Endothelial cell of umbilical vein (primary cell): ENCODE results near the gene XPNPEP1. TPM values are rescaled to one million over a fixed set of nuclear protein-coding genes. Genes with fewer than 3 reads are reported as not detected.

Experiments
- BruUV-seq: library from RNA; stranded (reverse); fragments of 400-500 nt; replicated peaks from 2 replicates; lab custom pipeline; 2021; lab: Mats Ljungman, UMichigan
- CTCF ChIA-PET: fragments of 300-600, 350-600 bp; sonication (Branson Sonifier 250); formaldehyde crosslinking; loops from one replicate; lab custom pipeline; 2021; ENCODE audit warnings: antibody characterized with exemption, inconsistent platforms; lab: Charles Lee
- POLR2A ChIA-PET: fragments of 300-600, 350-600 bp; sonication (Branson Sonifier 250); formaldehyde crosslinking; loops from one replicate; lab custom pipeline; 2021; ENCODE audit warnings: antibody characterized with exemption, inconsistent platforms; lab: Charles Lee
- DNase-seq: peaks from one replicate; pipeline ENCODE4 v3.0.0-alpha.2; 2011; ENCODE audit warnings: low read depth, low spot score
- FAIRE-seq: peaks from 2 replicates; lab custom pipeline; 2011; peaks lifted over from hg19 to GRCh38; lab: Jason Lieb, UNC
- H2AFZ ChIP-seq: 2 replicates; pipeline ENCODE4 v1.6.0; 2012; ENCODE audit warnings: low read depth, low read length, control low read depth, inconsistent platforms
- H3K27ac ChIP-seq: 2 replicates; pipeline ENCODE4 v1.5.1; 2011; ENCODE audit warnings: low read depth, mild to moderate bottlenecking, control low read depth, low read length, moderate library complexity; ENCODE audit not compliant: insufficient read depth
- H3K27me3 ChIP-seq, 2 experiments: 2 replicates each; pipeline versions ENCODE4 v1.6.0 to v1.6.1; 2011; ENCODE audit warnings: low read length in 2 of 2, mixed read lengths in 1 of 2; ENCODE audit not compliant: control insufficient read depth in 2 of 2, insufficient read depth in 2 of 2
- H3K36me3 ChIP-seq, 2 experiments: 2 replicates in 1 of 2; 3 replicates in 1 of 2; pipeline ENCODE4 v1.5.1; 2011; ENCODE audit warnings: low read length in 2 of 2, mild to moderate bottlenecking in 1 of 2, moderate library complexity in 1 of 2; ENCODE audit not compliant: control insufficient read depth in 2 of 2, insufficient read depth in 2 of 2; ENCODE audit errors: extremely low read depth in 1 of 2
- H3K4me1 ChIP-seq: 3 replicates; pipeline ENCODE4 v1.5.1; 2011; ENCODE audit warnings: mild to moderate bottlenecking, low read length; ENCODE audit not compliant: control insufficient read depth, insufficient read depth; ENCODE audit errors: extremely low read depth
- H3K4me2 ChIP-seq: 2 replicates; pipeline ENCODE4 v1.6.1; 2011; ENCODE audit warnings: low read length, control low read depth, mixed read lengths; ENCODE audit not compliant: insufficient read depth
- H3K4me3 ChIP-seq, 3 experiments: fragments of 200-600 bp in 1 of 3; sonication (generic), shearing (Covaris generic) in 1 of 3; replicated peaks in 1 of 3; 2 replicates each; pipeline ENCODE4 v1.5.1; 2011 to 2016; ENCODE audit warnings: control low read depth in 3 of 3, low read length in 3 of 3, mild to moderate bottlenecking in 2 of 3, inconsistent platforms in 1 of 3, low read depth in 1 of 3, moderate library complexity in 1 of 3; ENCODE audit not compliant: insufficient read depth in 1 of 3
- H3K79me2 ChIP-seq: 2 replicates; pipeline ENCODE4 v1.6.0; 2012; ENCODE audit warnings: low read length, inconsistent platforms; ENCODE audit not compliant: control insufficient read depth, insufficient read depth
- H3K9ac ChIP-seq: replicated peaks from 2 replicates; pipeline ENCODE3; 2011; ENCODE audit warnings: low read length, control low read depth; ENCODE audit not compliant: insufficient read depth; ENCODE audit errors: extremely low read depth
- H3K9me1 ChIP-seq: replicated peaks from 3 replicates; pipeline ENCODE4 v1.6.0; 2011; ENCODE audit warnings: mild to moderate bottlenecking, low read length; ENCODE audit not compliant: control insufficient read depth, insufficient read depth; ENCODE audit errors: extremely low read depth
- H3K9me3 ChIP-seq: replicated peaks from 2 replicates; pipeline ENCODE4 v1.5.1; 2012; ENCODE audit warnings: low read length, inconsistent platforms; ENCODE audit not compliant: control insufficient read depth, insufficient read depth
- H4K20me1 ChIP-seq: replicated peaks from 2 replicates; pipeline ENCODE3; 2011; ENCODE audit warnings: mild to moderate bottlenecking, low read length; ENCODE audit not compliant: control insufficient read depth, insufficient read depth; ENCODE audit errors: extremely low read depth
- EZH2 ChIP-seq: IDR thresholded peaks from 2 replicates; pipeline ENCODE4 v1.6.1; 2012; ENCODE audit warnings: borderline replicate concordance, low read depth, mild to moderate bottlenecking, moderate library complexity, low read length, inconsistent platforms; ENCODE audit not compliant: severe bottlenecking
- FOS ChIP-seq: IDR thresholded peaks from 2 replicates; pipeline ENCODE4 v1.6.1; 2011; ENCODE audit warnings: mild to moderate bottlenecking, low read length, moderate library complexity, borderline replicate concordance; ENCODE audit not compliant: insufficient read depth
- GATA2 ChIP-seq: IDR thresholded peaks from 2 replicates; pipeline ENCODE4 v1.7.0; 2011; ENCODE audit warnings: low read depth, mild to moderate bottlenecking, moderate library complexity, mixed read lengths, low read length; ENCODE audit not compliant: insufficient read length, insufficient read depth
- JUN ChIP-seq: IDR thresholded peaks from 2 replicates; pipeline ENCODE4 v1.6.1; 2011; ENCODE audit warnings: borderline replicate concordance, low read depth; ENCODE audit not compliant: insufficient read length, insufficient read depth
- MAX ChIP-seq: IDR thresholded peaks from 2 replicates; pipeline ENCODE4 v1.6.1; 2011; ENCODE audit not compliant: insufficient read depth, insufficient read length
- MYC ChIP-seq: IDR thresholded peaks from one replicate; pipeline ENCODE4 v1.6.1; 2011; ENCODE audit warnings: mild to moderate bottlenecking, low read depth, low read length
- POLR2A ChIP-seq: IDR thresholded peaks from 2 replicates; pipeline ENCODE4 v1.6.1; 2012; ENCODE audit warnings: low read depth, mild to moderate bottlenecking, control low read depth, low read length
- POLR2AphosphoS5 ChIP-seq: IDR thresholded peaks from 2 replicates; pipeline ENCODE4 v1.6.1; 2012; ENCODE audit warnings: low read depth, mild to moderate bottlenecking, control low read depth, low read length, moderate library complexity; ENCODE audit not compliant: insufficient read depth
- dilution Hi-C: fragments of 300-500 bp; cut with MboI; formaldehyde crosslinking; loops from one replicate; pipeline ENCODE4 v1.15.0; 2019; ENCODE audit warnings: low sequenced_read_pairs; ENCODE audit not compliant: extremely low pct_ligation_motif_present
- intact Hi-C: fragments of 100-400 bp; cut with micrococcal nuclease; formaldehyde crosslinking; loops from one replicate; pipeline ENCODE4 v1.10.0; 2022
- polyA plus RNA-seq, 4 experiments: library from polyadenylated mRNA; depleted of rRNA in 3 of 4; stranded (reverse) in 3 of 4; unstranded in 1 of 4; fragments of >200 nt; gene quantifications; 2 replicates each; pipeline versions ENCODE4 v1.2.1 to v1.2.3, GENCODE V29; 2011 to 2012; ENCODE audit warnings: missing spikeins in 1 of 4
- total RNA-seq: library from RNA; stranded (reverse); gene quantifications from 2 replicates; pipeline ENCODE4 v1.2.3, GENCODE V29; 2021
- TF ChIP-seq, protein P1 (sequence below), 2 donors: IDR thresholded peaks; 1 replicate in 1 of 2; 2 replicates in 1 of 2; pipeline ENCODE4 v1.5.1; 2011; ENCODE audit warnings: low read length in 2 of 2, mild to moderate bottlenecking in 2 of 2, moderate library complexity in 2 of 2, control low read depth in 1 of 2, inconsistent platforms in 1 of 2, low read depth in 1 of 2; ENCODE audit not compliant: insufficient read depth in 1 of 2; ENCODE audit errors: extremely low read depth in 1 of 2

XPNPEP1 gene
- total and polyA plus RNA-seq, 2 donors (not counting 3 experiments of a cell fraction or from before 2014, with no cell fraction given) = 81.1 to 245 TPM

DNA sequence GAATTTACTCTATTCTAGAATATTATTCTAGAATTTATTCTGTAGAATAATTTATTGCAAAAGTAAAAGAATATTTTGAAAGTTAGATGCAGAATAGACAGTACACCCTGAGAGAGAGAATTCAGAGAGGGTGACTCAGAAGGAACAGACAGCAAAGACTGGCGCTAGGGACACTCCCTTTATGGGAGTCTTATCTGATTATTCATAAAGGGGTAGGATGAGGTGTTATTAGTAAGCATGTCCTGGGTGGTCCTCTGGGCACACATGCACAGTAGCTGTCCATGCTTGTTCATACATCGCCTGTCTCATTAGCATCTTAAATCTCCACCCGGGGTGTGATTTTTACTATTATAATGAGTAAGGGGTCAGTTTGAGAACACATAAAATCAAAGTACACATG is 100.1 kb downstream of the XPNPEP1 start:
- CTCF ChIA-PET = no interaction called here
- intact Hi-C loops = no loop called here
- no peaks in the 10 kb centered on the region for H3K9me3 ChIP-seq
- no peak overlapping the region for H3K9ac ChIP-seq
- TF ChIP-seq JUN (no peak), FOS (no peak), GATA2 (no peak), POLR2AphosphoS5 (no peak), MYC (no peak), EZH2 (no peak), POLR2A (no peak), MAX (no peak)
- TF ChIP-seq, protein P1, sequence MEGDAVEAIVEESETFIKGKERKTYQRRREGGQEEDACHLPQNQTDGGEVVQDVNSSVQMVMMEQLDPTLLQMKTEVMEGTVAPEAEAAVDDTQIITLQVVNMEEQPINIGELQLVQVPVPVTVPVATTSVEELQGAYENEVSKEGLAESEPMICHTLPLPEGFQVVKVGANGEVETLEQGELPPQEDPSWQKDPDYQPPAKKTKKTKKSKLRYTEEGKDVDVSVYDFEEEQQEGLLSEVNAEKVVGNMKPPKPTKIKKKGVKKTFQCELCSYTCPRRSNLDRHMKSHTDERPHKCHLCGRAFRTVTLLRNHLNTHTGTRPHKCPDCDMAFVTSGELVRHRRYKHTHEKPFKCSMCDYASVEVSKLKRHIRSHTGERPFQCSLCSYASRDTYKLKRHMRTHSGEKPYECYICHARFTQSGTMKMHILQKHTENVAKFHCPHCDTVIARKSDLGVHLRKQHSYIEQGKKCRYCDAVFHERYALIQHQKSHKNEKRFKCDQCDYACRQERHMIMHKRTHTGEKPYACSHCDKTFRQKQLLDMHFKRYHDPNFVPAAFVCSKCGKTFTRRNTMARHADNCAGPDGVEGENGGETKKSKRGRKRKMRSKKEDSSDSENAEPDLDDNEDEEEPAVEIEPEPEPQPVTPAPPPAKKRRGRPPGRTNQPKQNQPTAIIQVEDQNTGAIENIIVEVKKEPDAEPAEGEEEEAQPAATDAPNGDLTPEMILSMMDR (IDR thresholded peaks at IDR 0.05; ENCODE audit: extremely low read depth in 1 of 2, insufficient read depth in 1 of 2, low read depth in 1 of 2, low read length in 2 of 2) = no peak
- POLR2A ChIA-PET = no interaction called here
- no peak overlapping the region for H3K27ac ChIP-seq
- no peak overlapping the region for H3K4me2 ChIP-seq
- no peak for DNase-seq
- no peak for FAIRE-seq
- dilution Hi-C loops = no loop called here
- no peaks in the 10 kb centered on the region for H3K9me1 ChIP-seq
- H2AFZ ChIP-seq = no peak overlapping the region
- H3K79me2 ChIP-seq = no peaks in the 10 kb centered on the region
- H3K4me3 ChIP-seq = no peak overlapping the region
- no peaks in the 10 kb centered on the region for H3K27me3 ChIP-seq
- H4K20me1 ChIP-seq = no peaks in the 10 kb centered on the region
- no TSS peak for BruUV-seq
- no peaks in the 10 kb centered on the region for H3K4me1 ChIP-seq
- no peaks in the 10 kb centered on the region for H3K36me3 ChIP-seq
